Raji (cell line): ENCODE results near the gene EPB41L4B.

ENCODE experiments used
- POLR2A ChIP-seq: IDR thresholded peaks from 2 replicates; pipeline ENCODE4 v1.6.1; 2011; ENCODE audit warnings: low read depth, low read length, control low read depth; ENCODE audit not compliant: insufficient read depth

Gene EPB41L4B

DNA sequence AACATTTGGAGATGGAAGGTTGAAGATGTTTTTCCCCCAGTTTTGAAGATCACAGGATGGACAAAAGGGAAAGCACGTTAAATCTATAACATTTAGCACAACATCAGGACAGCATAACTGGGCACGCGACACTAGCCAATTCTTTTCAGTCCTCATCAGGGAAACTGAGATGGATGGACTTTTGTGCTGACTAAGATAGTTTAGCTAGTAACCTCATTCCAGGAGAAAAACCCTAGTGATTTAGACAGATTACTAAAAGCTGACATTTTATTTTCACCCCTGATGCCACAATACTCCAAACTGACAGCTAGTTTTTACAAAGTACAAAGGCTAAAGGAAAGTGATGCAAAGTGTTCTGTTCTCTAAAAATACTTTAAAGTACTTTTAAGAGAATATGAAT is 53.3 kb downstream of the EPB41L4B start:
- TF ChIP-seq POLR2A, result no peak

- no peak for TF ChIP-seq POLR2A
Observed at GRCh38 chr9:109264877-109265587, 55.8 kb downstream of the EPB41L4B start.

DNA sequence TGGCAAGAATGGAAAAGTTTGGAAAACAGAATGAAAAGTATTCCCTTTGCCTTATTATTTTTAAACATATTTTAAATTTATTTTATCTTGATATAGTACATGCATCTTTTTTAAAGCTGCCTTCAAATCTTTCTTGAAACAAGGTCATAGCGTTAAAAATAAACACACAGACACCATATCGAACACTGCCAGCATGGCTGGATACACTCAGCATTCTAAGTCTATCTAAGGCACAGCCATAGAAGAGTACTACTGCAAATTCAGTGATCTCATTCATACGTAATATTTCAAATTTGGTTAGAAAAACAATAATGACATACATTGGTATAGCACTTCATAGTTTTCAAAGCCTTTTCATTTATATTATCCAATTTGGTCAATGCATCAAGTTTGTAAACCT is 57.5 kb downstream of the EPB41L4B start:
- TF ChIP-seq POLR2A, result no peak

DNA sequence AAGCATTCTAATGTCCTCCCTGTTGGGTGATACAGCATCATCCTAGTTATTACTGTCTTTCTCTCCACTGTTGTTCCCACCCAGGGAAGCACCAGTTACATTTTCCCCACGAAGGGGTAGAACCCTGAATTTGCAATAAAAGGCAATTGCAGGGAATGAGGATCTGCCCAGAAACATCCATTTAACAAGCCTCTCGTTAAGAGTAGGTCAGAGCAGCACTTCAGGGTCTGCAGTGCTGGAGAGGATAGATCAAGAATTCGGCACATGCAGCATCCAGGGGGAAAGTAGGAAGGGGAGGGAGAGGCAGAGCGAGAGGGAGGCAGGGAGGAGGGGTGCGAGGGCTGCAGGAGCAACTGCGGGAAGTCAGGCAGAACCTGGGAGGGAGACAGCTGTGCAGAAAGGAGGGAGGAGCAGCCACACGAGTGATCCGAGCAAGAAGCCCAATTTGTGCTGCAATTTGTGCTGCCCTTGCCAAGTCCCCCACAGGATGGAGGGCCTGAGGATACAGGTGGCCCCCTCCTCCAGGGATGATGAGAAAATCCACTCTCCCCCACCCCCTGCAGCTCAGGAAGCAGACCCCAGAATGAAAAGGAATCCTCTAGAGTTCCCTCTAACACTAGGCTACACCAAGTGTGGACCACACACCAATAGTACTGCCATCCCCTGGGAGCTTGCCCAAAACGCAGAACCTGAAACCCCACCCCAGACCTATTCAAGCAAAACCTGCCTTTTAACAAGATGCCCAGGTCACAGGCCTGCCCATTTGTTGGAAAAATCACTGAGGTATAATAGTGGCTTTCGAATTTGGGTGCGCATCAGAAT is 62.2 kb downstream of the EPB41L4B start:
- TF ChIP-seq POLR2A, result no peak

DNA sequence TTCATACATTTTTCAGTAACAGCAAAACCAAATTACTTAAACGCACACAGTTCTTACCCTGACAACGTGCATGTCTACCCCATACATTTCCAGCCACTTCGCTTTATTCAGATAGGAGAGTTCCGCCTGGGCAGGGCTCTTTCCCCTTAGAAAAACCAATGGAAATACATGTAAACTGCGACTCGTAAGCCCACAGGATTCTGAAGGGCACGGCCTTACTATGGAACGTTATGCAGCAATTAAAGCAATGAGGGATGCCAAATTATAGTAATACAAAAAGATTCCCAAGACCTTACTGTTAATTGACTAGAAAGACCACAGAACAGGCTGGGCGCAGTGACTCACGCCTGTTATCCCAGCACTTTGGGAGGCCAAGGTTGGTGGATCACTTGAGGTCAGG is 64.5 kb downstream of the EPB41L4B start:
- TF ChIP-seq POLR2A, result no peak

GRCh38 chr9:109255394-109255793 is 65.5 kb downstream of the EPB41L4B start:
- no peak for TF ChIP-seq POLR2A

DNA sequence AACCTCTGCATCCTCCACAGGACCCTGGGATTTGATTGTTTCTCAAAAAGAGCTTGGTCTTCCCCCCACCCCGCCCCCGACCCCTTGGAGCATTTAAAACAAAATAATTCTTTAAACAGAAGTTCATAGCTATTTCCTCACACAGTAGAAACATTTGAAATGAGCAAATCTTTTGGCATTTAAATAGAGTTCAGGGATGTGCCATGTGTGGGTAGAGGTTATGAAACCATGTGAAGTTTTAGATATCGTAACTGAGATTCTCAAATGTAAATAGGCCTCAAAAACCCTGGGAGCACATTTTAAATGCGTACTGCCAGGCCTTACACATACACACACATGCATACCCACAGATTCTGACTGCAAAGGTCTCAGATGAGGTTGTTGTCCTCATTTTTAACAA is 66.5 kb downstream of the EPB41L4B start:
- TF ChIP-seq POLR2A, result no peak

GRCh38 chr9:109253637-109254284 is 67.1 kb downstream of the EPB41L4B start:
- TF ChIP-seq POLR2A, result no peak

- TF ChIP-seq POLR2A, result no peak
Observed at GRCh38 chr9:109253241-109253636, 67.6 kb downstream of the EPB41L4B start.

DNA sequence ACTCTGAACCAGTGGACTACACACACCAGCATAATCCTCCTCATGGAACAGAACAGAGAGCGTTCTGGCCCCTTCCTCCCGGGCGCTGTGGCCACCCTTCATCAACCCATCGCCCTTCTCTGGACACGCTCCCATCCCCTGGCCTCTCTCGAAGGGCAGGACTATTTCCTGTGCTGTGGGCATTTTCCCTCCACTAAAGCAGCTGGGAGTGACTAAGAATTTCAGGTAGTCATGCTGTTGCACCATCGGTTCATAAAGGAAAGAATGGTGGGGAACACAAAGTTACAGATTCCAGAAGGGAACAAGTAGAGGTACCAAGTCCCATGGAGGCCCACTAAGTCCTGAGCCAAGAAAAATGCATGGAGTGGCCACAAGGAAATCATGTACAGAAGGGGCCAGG is 68.6 kb downstream of the EPB41L4B start:
- no peak for TF ChIP-seq POLR2A

- no peak for TF ChIP-seq POLR2A
Observed at GRCh38 chr9:109251776-109252106, 69.1 kb downstream of the EPB41L4B start.

- no peak for TF ChIP-seq POLR2A
Observed at GRCh38 chr9:109251080-109251775, 69.6 kb downstream of the EPB41L4B start.

GRCh38 chr9:109250771-109251079 is 70.1 kb downstream of the EPB41L4B start:
- no peak for TF ChIP-seq POLR2A

GRCh38 chr9:109250311-109250741 is 70.5 kb downstream of the EPB41L4B start:
- no peak for TF ChIP-seq POLR2A

DNA sequence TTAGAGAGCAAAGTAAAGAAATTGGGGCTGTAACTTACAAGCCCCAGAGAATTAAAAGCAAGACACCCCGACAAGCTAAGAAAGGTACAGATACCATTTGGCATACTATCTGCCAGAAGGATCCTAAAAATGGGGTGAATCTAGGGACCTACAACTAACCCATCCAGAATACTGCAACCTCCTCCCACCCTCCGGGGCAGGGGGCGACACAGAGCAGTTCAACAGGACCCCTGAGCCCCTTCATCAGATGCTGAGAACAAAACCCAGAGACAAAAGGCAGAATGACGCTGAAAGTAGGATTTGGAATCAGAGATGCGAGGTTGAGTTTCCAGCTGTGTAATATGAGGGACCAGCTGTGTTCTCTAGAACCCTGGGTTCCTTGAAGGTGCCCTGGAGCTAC is 71.2 kb downstream of the EPB41L4B start:
- TF ChIP-seq POLR2A, result no peak
